ENCODE data around the gene ISM1.

Gene ISM1

DNA sequence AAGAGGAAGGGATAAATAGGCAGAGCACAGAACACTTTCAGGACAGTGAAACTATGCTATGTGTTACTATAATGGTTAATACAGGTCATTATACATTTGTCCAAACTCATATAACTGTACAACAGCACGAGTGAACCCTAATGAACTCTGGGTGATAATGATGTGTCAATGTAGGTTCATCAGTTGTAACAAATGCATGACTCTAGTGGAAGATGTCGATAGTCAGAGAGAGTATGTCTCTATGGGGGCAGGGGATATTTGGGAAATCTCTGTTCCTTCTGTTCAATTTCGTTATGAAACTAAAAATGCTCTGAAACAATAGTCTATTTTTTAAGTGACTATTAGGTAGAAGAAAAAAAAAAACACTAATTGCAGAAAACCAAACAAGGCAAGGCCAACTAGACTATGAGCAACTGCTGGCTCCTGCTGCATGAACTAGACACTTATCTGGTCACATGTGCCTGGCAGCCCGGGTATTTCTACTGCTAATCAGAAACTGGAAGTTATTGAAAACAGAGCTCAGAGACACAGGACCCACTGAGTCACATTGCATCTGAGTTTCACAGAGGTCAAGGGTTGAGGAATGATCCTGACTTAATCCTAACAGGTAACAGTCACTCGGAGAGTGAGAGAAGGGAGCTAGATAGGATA, 97.9 kb downstream of the ISM1 start:
- DNase-seq = no peak

- DNase-seq = no peak
These were observed 99.6 kb downstream of the ISM1 start for GRCh38 chr20:13320702-13321101.

DNA sequence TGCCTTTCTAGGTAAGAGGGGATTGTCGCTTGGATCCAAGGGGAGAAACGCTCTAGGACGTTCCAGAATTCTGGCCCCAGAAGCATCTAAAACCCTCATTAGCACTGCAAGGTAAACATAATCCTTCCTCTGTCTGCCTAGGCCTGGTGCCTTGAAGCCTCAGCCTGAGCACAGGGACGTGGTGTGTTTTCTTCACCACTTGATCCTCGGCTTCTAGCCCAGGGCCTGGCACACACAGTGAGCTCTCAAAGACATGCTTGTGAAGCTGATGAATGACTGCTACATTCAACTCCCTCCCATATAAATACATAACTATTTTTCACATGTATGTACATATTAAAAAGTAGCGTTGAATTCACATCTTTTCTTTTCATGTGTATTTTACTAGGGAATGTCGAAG, 100.3 kb downstream of the ISM1 start:
- no peak for DNase-seq

DNA sequence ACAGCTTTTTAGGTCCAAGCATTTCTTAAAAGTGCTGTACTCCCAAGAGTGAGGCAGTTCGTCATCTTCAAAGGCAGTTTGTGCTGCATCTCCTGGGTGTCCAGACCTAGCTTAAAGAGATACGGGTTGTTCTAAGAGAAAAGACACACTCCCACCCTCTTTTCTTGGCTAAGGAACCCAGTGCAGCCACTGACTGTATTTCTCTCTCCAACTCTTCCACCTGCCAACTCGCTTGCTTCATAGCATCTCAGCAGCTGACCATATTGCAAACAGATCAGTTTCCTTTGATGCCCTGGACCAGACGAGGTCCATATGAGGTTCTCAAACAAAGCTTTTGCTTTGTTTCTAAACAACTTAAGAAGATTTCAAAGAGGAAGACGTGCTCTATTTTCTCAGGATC, 101.1 kb downstream of the ISM1 start:
- DNase-seq = no peak

DNA sequence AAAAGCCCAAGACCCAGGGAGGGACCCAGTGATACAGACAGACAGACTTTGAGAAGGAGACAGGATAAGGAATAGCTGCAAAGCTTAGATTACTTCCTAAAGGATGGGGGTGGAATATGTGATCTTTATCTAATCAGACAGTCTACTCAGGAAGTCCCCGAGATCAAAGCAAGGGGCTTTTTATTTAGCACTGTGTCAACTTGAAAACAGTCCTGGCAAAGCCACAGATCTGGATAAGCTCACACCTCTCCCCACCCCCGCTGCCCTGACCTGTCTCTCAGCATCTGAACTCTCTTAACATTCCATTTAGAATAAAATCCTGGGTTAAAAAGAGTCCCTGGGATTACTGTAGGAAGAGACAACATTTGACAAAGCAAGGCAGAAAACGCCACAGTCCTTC, 101.5 kb downstream of the ISM1 start:
- no peak for DNase-seq

GRCh38 chr20:13325033-13325432, 104.0 kb downstream of the ISM1 start:
- no peak for DNase-seq

GRCh38 chr20:13325796-13326340, 104.8 kb downstream of the ISM1 start:
- DNase-seq = no peak

GRCh38 chr20:13331536-13331935, 110.5 kb downstream of the ISM1 start:
- no peak for DNase-seq

- DNase-seq = no peak
These were observed 112.0 kb downstream of the ISM1 start for GRCh38 chr20:13333036-13333435.

GRCh38 chr20:13333793-13334192, 112.7 kb downstream of the ISM1 start:
- peak; percentile 20 for DNase-seq

DNA sequence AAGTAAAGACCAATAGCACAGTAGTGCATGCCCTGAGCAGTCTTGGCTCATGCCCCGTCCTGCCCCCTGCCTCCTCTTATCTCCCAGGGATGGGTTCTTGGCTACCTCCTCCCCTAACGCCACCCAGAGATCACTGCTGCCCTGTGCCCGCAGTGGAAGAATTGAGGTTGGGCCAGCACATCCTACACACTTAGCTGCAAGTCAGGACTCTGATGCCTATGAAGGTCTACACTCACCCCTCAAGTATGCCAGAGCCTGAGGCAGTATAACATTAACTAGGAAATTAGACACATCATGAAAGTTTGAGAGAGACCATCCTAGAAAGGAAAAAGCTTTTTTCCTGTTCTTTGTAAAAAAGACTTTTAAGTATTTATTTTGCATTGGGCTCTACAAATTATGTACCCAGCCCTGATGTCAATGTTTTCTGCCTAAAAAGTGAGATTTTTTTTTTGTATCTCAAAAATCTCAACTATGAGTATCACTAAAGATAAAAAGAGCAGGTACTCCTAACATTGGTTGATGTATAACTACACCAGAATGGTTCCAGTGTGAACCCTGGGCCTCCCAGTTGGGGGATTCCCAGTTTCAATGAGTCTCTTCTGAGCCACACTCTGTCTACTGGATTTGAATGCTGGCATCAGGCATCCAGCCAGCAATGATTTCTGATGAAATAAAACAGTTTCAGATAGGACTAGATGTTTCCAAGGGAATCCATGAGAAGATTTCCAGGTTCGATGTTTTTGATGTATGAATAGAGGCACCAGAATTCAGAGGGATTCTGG, 115.4 kb downstream of the ISM1 start:
- no peak for DNase-seq

DNA sequence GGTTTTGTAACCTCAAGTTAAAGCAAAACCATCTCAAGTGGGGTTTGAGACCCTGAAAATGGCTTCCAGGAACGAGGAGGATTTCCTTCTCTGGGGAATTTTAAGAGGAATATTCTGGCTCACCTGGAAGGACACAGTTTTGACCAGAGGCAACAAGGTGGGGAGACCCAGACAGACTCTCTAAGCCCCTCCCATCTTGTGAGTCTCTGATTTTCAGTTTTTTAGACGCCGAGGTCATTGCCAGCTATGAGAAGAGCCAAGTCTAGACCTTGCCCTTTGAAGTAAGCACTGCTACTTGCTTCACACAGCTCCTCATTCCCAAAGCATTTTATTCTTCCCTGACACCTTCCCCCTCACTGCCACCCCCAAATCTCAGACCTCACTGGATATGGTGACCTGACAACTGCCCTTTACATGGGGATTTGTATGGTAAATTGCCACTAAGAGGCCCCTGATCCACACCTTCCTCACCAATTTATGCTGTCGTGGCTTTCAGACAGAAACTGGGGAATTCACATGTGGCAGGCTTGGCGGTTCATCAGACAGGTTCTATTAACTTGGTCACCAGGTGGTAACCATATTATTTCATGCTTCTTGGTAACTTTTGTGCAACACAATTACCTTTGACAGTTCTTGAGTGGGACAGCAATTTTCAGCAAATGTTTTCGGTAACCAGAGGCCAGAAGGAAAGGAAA, 116.2 kb downstream of the ISM1 start:
- no peak for DNase-seq

DNA sequence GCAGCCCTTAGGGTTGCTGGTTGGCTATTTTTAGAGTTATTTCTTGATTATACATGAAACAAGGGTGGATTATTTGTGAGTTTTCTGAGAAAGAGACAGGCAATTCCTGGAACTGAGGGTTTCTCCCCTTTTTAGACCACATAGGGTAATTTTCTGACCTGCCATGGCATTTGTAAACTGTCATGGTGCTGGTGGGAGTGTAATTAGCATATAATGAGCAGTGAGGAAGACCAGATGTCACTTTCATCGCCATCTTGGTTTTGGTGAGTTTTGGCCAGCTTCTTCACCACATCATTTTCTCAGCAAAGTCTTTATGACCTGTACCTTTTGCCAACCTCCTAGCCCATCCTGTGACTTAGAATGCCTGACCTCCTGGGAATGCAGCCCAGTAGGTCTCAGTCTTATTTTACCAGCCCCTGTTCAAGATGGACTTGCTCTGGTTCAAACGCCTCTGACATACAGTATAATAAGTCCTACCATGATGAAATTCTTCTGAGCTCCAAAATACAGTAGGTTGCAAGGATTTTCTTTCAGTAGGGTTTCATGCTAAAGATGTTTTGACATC, 117.1 kb downstream of the ISM1 start:
- no peak for DNase-seq

GRCh38 chr20:13338999-13339411, 117.9 kb downstream of the ISM1 start:
- DNase-seq = no peak

DNA sequence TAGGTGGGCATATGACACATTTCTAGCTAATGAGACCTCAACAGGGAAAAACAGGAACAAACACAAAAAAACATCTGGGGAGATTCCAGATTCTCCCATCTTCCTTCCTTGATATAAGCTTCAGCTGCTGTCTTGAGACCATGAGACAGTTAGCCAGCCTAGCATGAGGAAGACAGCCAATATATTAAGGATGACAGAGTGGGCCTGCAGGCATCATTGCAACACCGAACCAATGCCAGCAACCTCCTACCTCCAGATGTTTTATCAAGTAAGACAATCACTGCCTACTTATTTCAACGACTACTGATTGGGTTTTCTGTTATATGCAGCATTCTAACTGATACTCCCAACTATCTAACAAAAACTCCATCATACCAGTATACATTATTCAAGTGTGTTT, 119.0 kb downstream of the ISM1 start:
- no peak for DNase-seq

GRCh38 chr20:13341737-13342393, 120.8 kb downstream of the ISM1 start:
- no peak for DNase-seq

- no peak for DNase-seq
These were observed 121.6 kb downstream of the ISM1 start for GRCh38 chr20:13342469-13343242.

DNA sequence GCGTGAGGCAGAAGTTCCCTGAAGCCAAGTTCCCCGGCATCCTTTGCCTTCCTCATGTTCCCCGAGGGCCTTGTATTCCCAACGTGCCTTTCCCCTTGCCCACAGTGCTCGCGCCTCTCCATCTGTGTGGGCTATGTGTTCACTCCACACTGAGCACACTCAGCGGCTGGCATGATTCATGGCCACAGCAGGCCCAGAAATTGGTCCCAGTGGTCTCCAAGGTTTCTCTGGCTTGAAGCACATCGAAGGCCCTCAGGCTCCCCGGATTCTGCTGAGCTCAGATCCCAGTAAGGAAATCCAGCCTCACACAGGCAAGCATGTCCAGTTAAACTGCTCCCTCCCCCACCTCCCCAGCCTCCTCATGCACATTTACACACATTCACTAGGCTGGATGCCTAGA, 123.6 kb downstream of the ISM1 start:
- no peak for DNase-seq

GRCh38 chr20:13348311-13349234, 127.5 kb downstream of the ISM1 start:
- no peak for DNase-seq

- no peak for DNase-seq
These were observed 128.1 kb downstream of the ISM1 start for GRCh38 chr20:13349235-13349604.
